ENCODE results near the gene CCDC191.

The CCDC191 gene

GRCh38 chr3:114093596-114093995, 37.3 kb upstream of the CCDC191 start:
- POLR2A ChIA-PET, result no interaction called here
- no peak for TF ChIP-seq CTCF (IDR thresholded peaks at IDR 0.05; ENCODE audit: control extremely low read depth, extremely low read depth, low read depth, missing control alignments)
- no peak for DNase-seq (ENCODE audit: extremely low spot score)
- CTCF ChIA-PET, result no interaction called here

GRCh38 chr3:114093016-114093380, 36.7 kb upstream of the CCDC191 start:
- POLR2A ChIA-PET, result no interaction called here
- CTCF ChIA-PET, result interaction anchor here (1.2 kb wide), 1 partner anchor 31 kb away, joined by 3 read pairs; no protein-coding TSS in a partner anchor
- no peak for DNase-seq (ENCODE audit: extremely low spot score)
- no peak for TF ChIP-seq CTCF (IDR thresholded peaks at IDR 0.05; ENCODE audit: control extremely low read depth, extremely low read depth, low read depth, missing control alignments)

GRCh38 chr3:114092151-114093015, 36.1 kb upstream of the CCDC191 start:
- ChIA-PET POLR2A (no interaction called here), CTCF (interaction anchor here (1.1 to 1.2 kb wide), 3 partner anchors 10 to 31 kb away, joined by 3 read pairs; no protein-coding TSS in a partner anchor)
- TF ChIP-seq CTCF (IDR thresholded peaks at IDR 0.05; ENCODE audit: control extremely low read depth, extremely low read depth, low read depth, missing control alignments), result no peak
- no peak for DNase-seq (ENCODE audit: extremely low spot score)

- CTCF ChIA-PET, result interaction anchor here (0.9 to 1.0 kb wide), 2 partner anchors 12 kb away, joined by 3 read pairs; no protein-coding TSS in a partner anchor
- DNase-seq (ENCODE audit: extremely low spot score), result no peak
- POLR2A ChIA-PET, result no interaction called here
- TF ChIP-seq CTCF (IDR thresholded peaks at IDR 0.05; ENCODE audit: control extremely low read depth, extremely low read depth, low read depth, missing control alignments), result no peak
Measured at GRCh38 chr3:114089675-114090074, 33.3 kb upstream of the CCDC191 start.

GRCh38 chr3:114086356-114086755, 30.0 kb upstream of the CCDC191 start:
- ChIA-PET CTCF (interaction anchor here (1.0 to 1.7 kb wide), 2 partner anchors 16 to 30 kb away, joined by 3 to 4 read pairs; partner anchors contain the start of gene CCDC191), POLR2A (no interaction called here)
- TF ChIP-seq CTCF (IDR thresholded peaks at IDR 0.05; ENCODE audit: control extremely low read depth, extremely low read depth, low read depth, missing control alignments), result no peak
- DNase-seq (ENCODE audit: extremely low spot score), result no peak

- CTCF ChIA-PET, result no interaction called here
- POLR2A ChIA-PET, result no interaction called here
- TF ChIP-seq CTCF (IDR thresholded peaks at IDR 0.05; ENCODE audit: control extremely low read depth, extremely low read depth, low read depth, missing control alignments), result no peak
Measured at GRCh38 chr3:114083112-114083511, 26.8 kb upstream of the CCDC191 start.

More at GRCh38 chr3:114083112-114083511, 26.8 kb upstream of the CCDC191 start:
- DNase-seq (ENCODE audit: extremely low spot score), result no peak

Data from GM10248 (cell line).